HG02763 (cell line): Measurements from ENCODE around the gene MEX3A.
"Not testable (repeated sequence)": the region's sequence is repeated elsewhere in the genome, so short reads cannot be mapped to it uniquely, and the experiment has no call there.

ENCODE experiments used
- ATAC-seq: cut with Tn5 transposase; IDR thresholded peaks from one replicate; pipeline ENCODE4 v1.9.1; 2021; ENCODE audit warnings: mild to moderate bottlenecking, moderate library complexity; ENCODE audit not compliant: unreplicated experiment

Gene MEX3A

GRCh38 chr1:156119503-156120209 lies 37.4 kb upstream of the MEX3A start:
- no peak for ATAC-seq

GRCh38 chr1:156118177-156118868 lies 36.1 kb upstream of the MEX3A start:
- no peak for ATAC-seq

GRCh38 chr1:156117414-156118176 lies 35.3 kb upstream of the MEX3A start:
- ATAC-seq, result no peak

- not testable (repeated sequence) for ATAC-seq
These were observed 34.5 kb upstream of the MEX3A start for GRCh38 chr1:156116731-156117130.

GRCh38 chr1:156115514-156116374 lies 33.5 kb upstream of the MEX3A start:
- no peak for ATAC-seq

- no peak for ATAC-seq
These were observed 32.8 kb upstream of the MEX3A start for GRCh38 chr1:156114919-156115513.

- no peak for ATAC-seq
These were observed 32.0 kb upstream of the MEX3A start, which contains the start of gene LMNA for GRCh38 chr1:156114101-156114918. TSS of gene LMNA (plus strand) at chr1:156114711. CDS start at chr1:156114919, 208 bp downstream.

- no peak for ATAC-seq
These were observed 31.2 kb upstream of the MEX3A start for GRCh38 chr1:156113282-156113950.

GRCh38 chr1:156112276-156113137 lies 30.2 kb upstream of the MEX3A start:
- no peak for ATAC-seq

GRCh38 chr1:156111355-156111962 lies 29.2 kb upstream of the MEX3A start:
- no peak for ATAC-seq

- no peak for ATAC-seq
These were observed 28.0 kb upstream of the MEX3A start for GRCh38 chr1:156110252-156110651.

- no peak for ATAC-seq
These were observed 26.5 kb upstream of the MEX3A start for GRCh38 chr1:156108664-156109241.

- ATAC-seq, result no peak
These were observed 25.8 kb upstream of the MEX3A start for GRCh38 chr1:156108057-156108456.

- no peak for ATAC-seq
These were observed 24.6 kb upstream of the MEX3A start for GRCh38 chr1:156106624-156107488.

GRCh38 chr1:156104861-156105832 lies 22.9 kb upstream of the MEX3A start:
- ATAC-seq, result no peak
